GM12801 (cell line): ENCODE data around the gene GMPR.

Experiments
- TF ChIP-seq, protein P1 (sequence below): IDR thresholded peaks from one replicate; pipeline ENCODE4 v1.5.1; 2011; ENCODE audit warnings: control low read depth; ENCODE audit not compliant: insufficient read length; ENCODE audit errors: extremely low read depth

The GMPR gene

DNA sequence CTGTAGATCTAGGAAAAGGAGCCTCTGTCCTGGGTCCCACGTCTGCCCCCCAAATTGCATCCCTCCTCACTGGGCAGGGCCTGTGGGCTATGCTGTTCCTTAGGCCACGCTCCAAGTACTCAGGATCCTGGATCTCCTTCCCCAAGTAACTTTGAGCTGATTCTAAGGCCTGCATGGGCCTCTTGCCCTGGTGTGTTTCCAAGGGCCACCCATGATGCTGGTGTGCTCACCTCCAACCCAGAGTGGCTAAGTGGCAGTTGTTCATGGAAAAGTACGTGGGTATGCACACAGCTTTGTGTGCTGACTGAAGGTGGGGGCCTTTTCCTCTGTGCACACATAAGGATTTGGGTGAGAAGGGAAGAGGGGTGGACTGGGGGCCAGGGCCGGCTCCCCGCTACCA is 5.3 kb downstream of the GMPR start:
- TF ChIP-seq, protein P1, sequence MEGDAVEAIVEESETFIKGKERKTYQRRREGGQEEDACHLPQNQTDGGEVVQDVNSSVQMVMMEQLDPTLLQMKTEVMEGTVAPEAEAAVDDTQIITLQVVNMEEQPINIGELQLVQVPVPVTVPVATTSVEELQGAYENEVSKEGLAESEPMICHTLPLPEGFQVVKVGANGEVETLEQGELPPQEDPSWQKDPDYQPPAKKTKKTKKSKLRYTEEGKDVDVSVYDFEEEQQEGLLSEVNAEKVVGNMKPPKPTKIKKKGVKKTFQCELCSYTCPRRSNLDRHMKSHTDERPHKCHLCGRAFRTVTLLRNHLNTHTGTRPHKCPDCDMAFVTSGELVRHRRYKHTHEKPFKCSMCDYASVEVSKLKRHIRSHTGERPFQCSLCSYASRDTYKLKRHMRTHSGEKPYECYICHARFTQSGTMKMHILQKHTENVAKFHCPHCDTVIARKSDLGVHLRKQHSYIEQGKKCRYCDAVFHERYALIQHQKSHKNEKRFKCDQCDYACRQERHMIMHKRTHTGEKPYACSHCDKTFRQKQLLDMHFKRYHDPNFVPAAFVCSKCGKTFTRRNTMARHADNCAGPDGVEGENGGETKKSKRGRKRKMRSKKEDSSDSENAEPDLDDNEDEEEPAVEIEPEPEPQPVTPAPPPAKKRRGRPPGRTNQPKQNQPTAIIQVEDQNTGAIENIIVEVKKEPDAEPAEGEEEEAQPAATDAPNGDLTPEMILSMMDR, result no peak

DNA sequence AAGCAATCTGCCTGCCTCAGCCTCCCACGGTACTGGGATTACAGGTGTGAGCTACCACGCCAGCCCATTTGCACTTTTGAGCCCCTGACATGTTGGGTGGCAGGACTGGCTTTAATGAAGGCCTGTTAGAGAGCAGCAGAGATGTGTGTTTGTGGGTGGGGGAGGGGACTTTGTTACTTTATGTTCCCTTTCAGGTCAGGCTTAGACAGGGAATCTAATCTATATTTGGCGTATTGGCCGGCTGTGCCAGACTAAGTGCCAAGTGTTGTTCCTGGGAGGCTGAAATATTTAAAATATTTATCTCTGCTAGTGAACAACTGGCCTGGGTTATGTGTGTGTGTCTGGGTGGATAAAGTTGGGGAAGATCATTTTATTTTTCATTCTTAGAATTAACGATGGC is 6.1 kb downstream of the GMPR start:
- TF ChIP-seq, protein P1, result no peak

DNA sequence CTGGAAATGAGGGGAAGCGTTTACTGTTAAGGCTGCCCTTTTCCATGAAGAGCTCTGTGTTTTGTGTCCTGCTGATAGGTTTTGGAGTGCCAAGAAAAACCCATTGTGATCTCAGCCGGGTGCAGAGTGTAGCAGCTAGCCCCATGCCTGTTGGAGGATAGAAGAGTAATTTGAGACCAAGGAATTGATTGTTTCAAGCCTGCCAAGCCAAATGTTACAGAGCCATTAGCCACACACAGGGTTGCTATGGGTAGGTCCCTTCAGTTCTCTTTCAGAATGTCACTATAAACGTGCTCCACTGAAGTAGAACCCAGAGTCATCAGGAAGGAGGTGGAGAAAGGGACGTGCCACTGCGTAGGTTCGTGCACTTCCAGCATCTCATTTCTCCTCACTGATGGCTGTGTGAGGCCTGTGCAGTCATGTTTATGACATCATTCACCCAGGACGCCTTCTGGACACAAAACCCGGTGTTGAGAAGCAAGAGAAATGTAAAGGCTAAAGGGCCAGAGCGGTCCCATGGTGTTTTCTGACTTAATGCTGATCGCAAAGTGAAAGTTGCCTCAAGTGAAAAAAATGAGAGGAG is 6.6 kb downstream of the GMPR start:
- TF ChIP-seq, protein P1, result no peak

DNA sequence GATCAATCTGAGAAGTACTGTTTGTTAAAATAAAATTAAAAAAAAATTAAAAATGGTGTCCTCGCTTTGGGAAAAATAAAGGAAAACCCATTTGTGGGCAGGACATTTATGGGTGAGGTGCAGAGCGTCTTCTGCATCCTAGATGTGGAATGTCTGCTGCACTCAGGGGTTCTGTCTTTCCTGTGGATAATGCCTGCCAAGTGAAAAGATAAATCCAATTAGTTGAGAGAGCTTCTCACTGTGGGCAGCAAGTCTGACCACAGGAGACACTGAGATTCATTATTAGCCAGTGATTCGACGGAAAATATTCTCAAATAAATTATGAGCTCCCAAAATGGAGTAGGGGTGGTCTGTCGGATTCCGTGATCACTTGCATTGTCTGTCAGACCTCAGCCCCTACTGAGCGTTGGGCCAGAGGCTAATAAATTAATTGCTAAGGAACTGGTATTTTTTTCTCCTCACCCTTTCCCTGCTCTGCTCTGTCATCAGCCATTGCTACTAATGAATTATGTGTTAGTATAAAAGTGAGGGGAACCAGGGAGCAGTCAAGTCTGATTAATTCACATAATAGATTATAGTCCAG is 10.0 kb downstream of the GMPR start:
- TF ChIP-seq, protein P1, result no peak

DNA sequence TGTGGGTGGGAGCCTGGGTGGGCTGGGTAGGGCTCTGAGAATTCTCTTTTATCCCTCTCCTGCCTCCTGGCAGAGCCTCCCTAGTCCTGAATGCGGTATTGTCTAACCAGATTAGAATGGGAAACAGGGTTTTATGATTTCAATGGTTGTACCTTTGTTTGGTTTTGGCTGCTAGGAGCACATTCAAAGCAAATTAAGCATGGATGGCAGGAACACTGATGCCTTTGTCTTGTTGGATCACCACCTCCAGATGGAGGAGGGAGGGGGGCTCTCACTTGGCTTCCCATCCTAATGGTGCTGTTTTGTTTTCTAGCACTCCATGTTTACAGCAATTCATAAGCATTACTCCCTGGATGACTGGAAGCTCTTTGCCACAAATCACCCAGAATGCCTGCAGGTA is 11.6 kb downstream of the GMPR start:
- TF ChIP-seq, protein P1, result no peak

DNA sequence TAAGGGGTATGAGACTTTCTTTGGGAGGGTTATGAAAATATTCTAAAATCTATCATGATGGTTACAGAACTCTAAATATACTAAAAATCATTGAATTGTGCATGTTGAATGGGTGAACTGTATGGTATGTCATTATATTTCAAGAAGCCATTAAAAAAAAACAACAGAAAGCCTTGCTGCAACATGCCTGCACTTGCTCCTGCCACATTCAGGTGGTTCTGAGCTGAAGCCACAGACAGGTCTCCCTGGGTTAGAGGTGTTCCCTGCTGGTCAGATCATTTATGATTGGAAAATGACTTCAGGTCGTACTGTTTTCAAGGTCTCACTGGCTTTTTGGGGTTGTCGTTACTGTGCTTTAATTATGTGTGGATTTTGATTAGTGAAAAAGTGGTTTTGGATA is 13.3 kb downstream of the GMPR start:
- TF ChIP-seq, protein P1, result no peak

DNA sequence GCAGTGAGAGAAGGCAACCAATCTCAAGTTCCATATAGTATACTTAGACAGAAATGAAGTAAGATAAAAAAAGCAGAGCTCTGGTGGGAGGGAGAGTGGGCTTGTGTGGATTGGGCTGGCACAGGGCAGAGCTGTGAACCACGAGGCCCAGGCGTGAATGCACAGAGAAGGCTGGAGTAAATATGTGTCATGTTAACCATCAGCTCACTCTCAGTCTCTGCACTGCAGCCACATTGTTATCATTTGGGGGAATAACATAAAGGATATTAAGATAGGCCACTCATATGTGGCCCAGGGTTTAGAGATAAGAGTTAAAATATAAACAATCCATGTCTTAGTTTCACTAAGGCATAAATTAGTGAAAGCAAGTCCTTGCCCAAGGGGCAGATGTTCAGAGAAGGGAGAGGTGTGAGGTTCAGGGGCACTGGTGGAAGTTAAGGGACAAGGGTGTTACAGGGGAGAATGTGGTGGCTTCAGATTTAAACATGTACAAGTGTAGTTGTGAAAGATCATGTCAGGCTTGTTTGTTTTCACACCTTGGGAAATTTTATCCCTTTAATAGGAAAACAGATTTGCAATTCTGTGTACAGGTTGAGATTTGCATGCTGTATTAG is 14.4 kb downstream of the GMPR start:
- TF ChIP-seq, protein P1, result no peak
